ENCODE data around the gene RBM12.

RBM12 gene

GRCh38 chr20:35652641-35653429 lies 11.9 kb downstream of the RBM12 start:
- DNase-seq = no peak

- DNase-seq = no peak
Measured at GRCh38 chr20:35651958-35652357, 12.7 kb downstream of the RBM12 start.

- DNase-seq = no peak
Measured at GRCh38 chr20:35650632-35651031, 14.1 kb downstream of the RBM12 start.

- DNase-seq = no peak
Measured at GRCh38 chr20:35648836-35649235, 15.9 kb downstream of the RBM12 start.

- no peak for DNase-seq
Measured at GRCh38 chr20:35644806-35645205, 19.9 kb downstream of the RBM12 start.

GRCh38 chr20:35643045-35643444 lies 21.7 kb downstream of the RBM12 start:
- no peak for DNase-seq

GRCh38 chr20:35641743-35642142 lies 23.0 kb downstream of the RBM12 start:
- no peak for DNase-seq

- no peak for DNase-seq
Measured at GRCh38 chr20:35640724-35641123, 24.0 kb downstream of the RBM12 start.

- DNase-seq = no peak
Measured at GRCh38 chr20:35638751-35639150, 25.9 kb downstream of the RBM12 start.

GRCh38 chr20:35637276-35637675 lies 27.4 kb downstream of the RBM12 start:
- no peak for DNase-seq

GRCh38 chr20:35636095-35636494 lies 28.6 kb downstream of the RBM12 start:
- no peak for DNase-seq

- no peak for DNase-seq
Measured at GRCh38 chr20:35635652-35636051, 29.0 kb downstream of the RBM12 start.

- no peak for DNase-seq
Measured at GRCh38 chr20:35632539-35633115, 32.1 kb downstream of the RBM12 start.

GRCh38 chr20:35630636-35631035 lies 34.1 kb downstream of the RBM12 start:
- no peak for DNase-seq

- DNase-seq = no peak
Measured at GRCh38 chr20:35629427-35630145, 35.1 kb downstream of the RBM12 start.

- no peak for DNase-seq
Measured at GRCh38 chr20:35627121-35627520, 37.6 kb downstream of the RBM12 start.

- DNase-seq = no peak
Measured at GRCh38 chr20:35626386-35627001, 38.2 kb downstream of the RBM12 start.

- no peak for DNase-seq
Measured at GRCh38 chr20:35625584-35626385, 38.9 kb downstream of the RBM12 start.

- DNase-seq = no peak
Measured at GRCh38 chr20:35621560-35621946, 43.1 kb downstream of the RBM12 start.

- no peak for DNase-seq
Measured at GRCh38 chr20:35620818-35621559, 43.7 kb downstream of the RBM12 start.

GRCh38 chr20:35619196-35620095 lies 45.3 kb downstream of the RBM12 start:
- no peak for DNase-seq
